Activated CD8-positive, alpha-beta memory T cell treated with anti-CD3 and anti-CD28 coated beads for 1 hour (primary cell): ENCODE results near the gene PRRT2.

Source experiments
- DNase-seq, 2 donors: peaks; one replicate each; pipeline ENCODE4 v3.0.0-alpha.2; 2020; ENCODE audit warnings: low read depth in 1 of 2; ENCODE audit errors: extremely low read depth in 1 of 2

The PRRT2 gene

GRCh38 chr16:29811170-29811895, 660 bp upstream of the PRRT2 start:
- DNase-seq = peak in 1 of 2 donors; percentile 45

GRCh38 chr16:29812754-29813643, 1.0 kb downstream of the PRRT2 start:
- DNase-seq = no peak

GRCh38 chr16:29813644-29814562, 1.9 kb downstream of the PRRT2 start:
- DNase-seq = no peak

- no peak for DNase-seq
These were observed 2.6 kb downstream of the PRRT2 start for GRCh38 chr16:29814592-29814991.

- DNase-seq = no peak
These were observed 3.2 kb downstream of the PRRT2 start for GRCh38 chr16:29815032-29815721.

GRCh38 chr16:29815793-29816693, 4.0 kb downstream of the PRRT2 start, which contains the start of gene PAGR1:
Gene PAGR1, plus strand, starts transcription at chr16:29816152. Its CDS starts 374 bp downstream, at chr16:29816526.
- DNase-seq = peak; percentile 95 to 98

- no peak for DNase-seq
These were observed 4.9 kb downstream of the PRRT2 start for GRCh38 chr16:29816694-29817441.

GRCh38 chr16:29818082-29818481, 6.1 kb downstream of the PRRT2 start:
- no peak for DNase-seq

GRCh38 chr16:29819506-29819905, 7.5 kb downstream of the PRRT2 start:
- DNase-seq = no peak

- DNase-seq = no peak
These were observed 8.3 kb downstream of the PRRT2 start, which contains the start of gene MVP for GRCh38 chr16:29820271-29820701. Gene MVP, plus strand, starts transcription at chr16:29820462. Its CDS starts 10,088 bp downstream, at chr16:29830550.

- DNase-seq = no peak
These were observed 9.0 kb downstream of the PRRT2 start for GRCh38 chr16:29820730-29821642.

- DNase-seq = no peak
These were observed 9.7 kb downstream of the PRRT2 start for GRCh38 chr16:29821643-29822115.

- no peak for DNase-seq
These were observed 12.7 kb downstream of the PRRT2 start for GRCh38 chr16:29824589-29825144.

- no peak for DNase-seq
These were observed 13.4 kb downstream of the PRRT2 start for GRCh38 chr16:29825145-29826044.

- no peak for DNase-seq
These were observed 14.3 kb downstream of the PRRT2 start for GRCh38 chr16:29826342-29826695.

- no peak for DNase-seq
These were observed 18.8 kb downstream of the PRRT2 start for GRCh38 chr16:29830774-29831173.
